Stimulated activated effector memory CD8-positive, alpha-beta T cell treated with anti-CD3 and anti-CD28 coated beads, Interleukin-12 subunit alpha, Interleukin-12 subunit beta, amount 100 ng/mL, for 72 hours (primary cell): ENCODE measurements around the gene PCDHGA10.
"Not testable (repeated sequence)": the region's sequence is repeated elsewhere in the genome, so short reads cannot be mapped to it uniquely, and the experiment has no call there.

Experiments used
- ATAC-seq: fragments of 150-1000 bp; cut with Tn5 transposase; 2 replicates; pipeline ENCODE4 v1.10.0; 2021
- DNase-seq, 2 donors: peaks; one replicate each; pipeline ENCODE4 v3.0.0; 2021 to 2022; ENCODE audit warnings: low spot score in 2 of 2
- H3K27ac Mint-ChIP-seq: one replicate; pipeline ENCODE4 v1.8.0; 2022; ENCODE audit warnings: mild to moderate bottlenecking, mixed read lengths
- H3K36me3 Mint-ChIP-seq: one replicate; pipeline ENCODE4 v1.8.0; 2022; ENCODE audit warnings: mild to moderate bottlenecking, mixed read lengths
- H3K4me1 Mint-ChIP-seq: one replicate; pipeline ENCODE4 v1.8.0; 2022; ENCODE audit warnings: mixed read lengths
- H3K4me3 Mint-ChIP-seq: one replicate; pipeline ENCODE4 v1.8.0; 2022; ENCODE audit warnings: mild to moderate bottlenecking, mixed read lengths
- H3K9me3 Mint-ChIP-seq: one replicate; pipeline ENCODE4 v1.8.0; 2022; ENCODE audit warnings: mixed read lengths

PCDHGA10 gene

DNA sequence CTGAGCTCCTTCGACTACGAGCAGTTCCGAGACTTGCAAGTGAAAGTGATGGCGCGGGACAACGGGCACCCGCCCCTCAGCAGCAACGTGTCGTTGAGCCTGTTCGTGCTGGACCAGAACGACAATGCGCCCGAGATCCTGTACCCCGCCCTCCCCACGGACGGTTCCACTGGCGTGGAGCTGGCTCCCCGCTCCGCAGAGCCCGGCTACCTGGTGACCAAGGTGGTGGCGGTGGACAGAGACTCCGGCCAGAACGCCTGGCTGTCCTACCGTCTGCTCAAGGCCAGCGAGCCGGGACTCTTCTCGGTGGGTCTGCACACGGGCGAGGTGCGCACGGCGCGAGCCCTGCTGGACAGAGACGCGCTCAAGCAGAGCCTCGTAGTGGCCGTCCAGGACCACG is 19.5 kb downstream of the PCDHGA10 start:
- ATAC-seq, H3K4me3 Mint-ChIP-seq, DNase-seq, H3K27ac Mint-ChIP-seq: not testable (repeated sequence)
- Mint-ChIP-seq H3K9me3 (peaks cover 13% of the 10 kb centered on the region), H3K36me3 (peaks cover 11% of the 10 kb centered on the region), H3K4me1 (peaks cover 10% of the 10 kb centered on the region)

GRCh38 chr5:141432726-141433125 is 19.9 kb downstream of the PCDHGA10 start:
- H3K4me3 Mint-ChIP-seq, H3K27ac Mint-ChIP-seq: not testable (repeated sequence)

GRCh38 chr5:141434006-141434405 is 21.2 kb downstream of the PCDHGA10 start:
- peaks cover 10% of the 10 kb centered on the region for H3K4me1 Mint-ChIP-seq
- H3K9me3 Mint-ChIP-seq, result peaks cover 9% of the 10 kb centered on the region
- ATAC-seq (no peak), DNase-seq (no peak)
- peaks cover 11% of the 10 kb centered on the region for H3K36me3 Mint-ChIP-seq
- H3K27ac Mint-ChIP-seq, result no peak overlapping the region
- H3K4me3 Mint-ChIP-seq, result no peak overlapping the region

More at GRCh38 chr5:141432726-141433125, 19.9 kb downstream of the PCDHGA10 start:
- ATAC-seq, DNase-seq: not testable (repeated sequence)
- Mint-ChIP-seq H3K36me3 (peaks cover 11% of the 10 kb centered on the region), H3K4me1 (peaks cover 10% of the 10 kb centered on the region), H3K9me3 (peaks cover 13% of the 10 kb centered on the region)

DNA sequence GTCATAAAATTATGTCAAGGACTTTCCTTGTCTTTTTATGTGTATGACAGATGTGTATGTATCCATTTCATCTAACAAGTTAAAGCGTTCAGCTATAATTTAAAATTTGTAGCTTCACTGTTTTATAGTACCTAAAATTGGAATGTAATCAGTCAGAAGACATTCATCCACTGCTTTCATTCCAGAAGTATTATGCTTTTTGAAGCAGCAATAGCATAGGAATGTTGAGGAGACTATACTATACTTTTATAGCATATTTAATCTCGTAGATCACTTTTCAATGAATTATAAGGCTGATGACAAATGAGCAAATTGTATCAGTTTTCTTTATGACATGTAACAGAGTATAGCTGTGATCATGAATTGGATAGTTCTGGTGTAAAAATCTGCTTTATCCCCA is 24.4 kb downstream of the PCDHGA10 start:
- DNase-seq (no peak), ATAC-seq (no peak)
- Mint-ChIP-seq H3K27ac (no peak overlapping the region), H3K4me3 (no peak overlapping the region), H3K4me1 (no peaks in the 10 kb centered on the region), H3K36me3 (no peaks in the 10 kb centered on the region), H3K9me3 (peaks cover 5% of the 10 kb centered on the region)

DNA sequence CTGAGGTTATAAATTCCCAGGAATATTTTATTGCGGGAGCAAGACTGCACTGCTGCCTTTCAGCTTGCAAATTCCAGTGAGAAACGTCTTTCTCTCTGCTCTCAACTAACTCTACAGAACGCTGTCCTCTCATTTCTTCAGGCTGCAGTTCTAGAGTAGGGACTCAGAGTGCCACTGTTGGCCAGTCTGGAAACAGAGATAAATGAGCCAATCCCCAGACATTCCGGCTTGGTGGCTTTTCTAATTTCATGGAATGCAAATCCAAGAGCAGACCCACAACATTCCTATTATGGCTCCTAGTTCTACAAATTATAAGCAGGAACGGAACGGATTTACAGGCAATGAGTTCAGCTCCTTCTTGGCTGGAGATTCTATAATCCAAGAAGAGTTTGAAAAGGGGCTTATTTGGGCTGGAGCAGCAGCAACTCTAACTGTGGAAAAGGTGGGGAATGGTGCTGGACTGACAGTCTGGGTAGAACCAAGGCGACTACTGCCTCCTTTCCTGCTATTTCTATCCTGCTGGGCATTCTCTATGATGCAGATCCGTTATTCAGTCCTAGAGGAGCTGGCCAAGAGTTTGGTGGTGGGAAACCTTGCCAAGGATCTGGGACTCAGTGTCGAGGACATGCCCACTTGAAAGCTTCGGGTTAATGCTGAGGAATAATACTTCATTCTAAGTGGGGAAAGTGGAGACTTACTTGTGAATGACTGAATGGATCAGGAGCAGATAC is 26.8 kb downstream of the PCDHGA10 start:
- DNase-seq, result no peak
- Mint-ChIP-seq H3K36me3 (no peaks in the 10 kb centered on the region), H3K27ac (no peak overlapping the region), H3K4me1 (no peaks in the 10 kb centered on the region), H3K4me3 (no peak overlapping the region), H3K9me3 (peaks cover 3% of the 10 kb centered on the region)
- ATAC-seq, result no peak

- H3K4me3 Mint-ChIP-seq, result no peak overlapping the region
- no peak overlapping the region for H3K27ac Mint-ChIP-seq
- DNase-seq (no peak), ATAC-seq (no peak)
- H3K9me3 Mint-ChIP-seq, result peaks cover 3% of the 10 kb centered on the region
- H3K4me1 Mint-ChIP-seq, result no peaks in the 10 kb centered on the region
- no peaks in the 10 kb centered on the region for H3K36me3 Mint-ChIP-seq
Observed at GRCh38 chr5:141440341-141440740, 27.6 kb downstream of the PCDHGA10 start.

DNA sequence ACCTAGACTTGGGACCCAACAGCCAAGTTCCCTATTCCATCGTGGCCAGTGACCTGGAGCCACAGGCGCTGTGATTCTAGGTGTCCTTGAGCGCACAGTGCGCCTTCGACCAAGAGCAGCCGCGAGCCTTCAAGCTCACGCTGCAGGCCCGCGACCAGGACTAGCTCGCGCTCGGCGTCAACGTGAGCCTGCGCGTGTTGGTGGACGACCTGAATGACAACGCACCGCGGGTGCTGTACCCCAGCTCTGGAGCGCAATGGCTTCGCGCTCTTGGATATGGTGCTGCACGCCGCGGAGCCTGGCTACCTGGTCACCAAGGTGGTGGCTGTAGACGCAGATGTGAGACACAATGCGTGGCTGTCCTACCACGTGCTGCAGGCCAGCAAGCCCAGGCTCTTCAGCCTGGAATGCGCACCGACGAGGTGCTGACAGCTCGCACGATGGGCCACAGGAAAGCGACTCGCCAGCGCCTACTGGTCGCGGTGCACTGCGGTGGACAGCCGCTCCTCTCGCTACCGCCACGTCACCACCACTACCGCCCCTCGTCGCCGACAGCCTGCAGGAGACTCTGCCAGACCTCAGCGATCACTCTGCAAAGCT is 28.9 kb downstream of the PCDHGA10 start:
- ATAC-seq (no peak), DNase-seq (no peak)
- Mint-ChIP-seq H3K9me3 (peaks cover 3% of the 10 kb centered on the region), H3K4me1 (no peaks in the 10 kb centered on the region), H3K27ac (no peak overlapping the region), H3K4me3 (no peak overlapping the region), H3K36me3 (no peaks in the 10 kb centered on the region)

DNA sequence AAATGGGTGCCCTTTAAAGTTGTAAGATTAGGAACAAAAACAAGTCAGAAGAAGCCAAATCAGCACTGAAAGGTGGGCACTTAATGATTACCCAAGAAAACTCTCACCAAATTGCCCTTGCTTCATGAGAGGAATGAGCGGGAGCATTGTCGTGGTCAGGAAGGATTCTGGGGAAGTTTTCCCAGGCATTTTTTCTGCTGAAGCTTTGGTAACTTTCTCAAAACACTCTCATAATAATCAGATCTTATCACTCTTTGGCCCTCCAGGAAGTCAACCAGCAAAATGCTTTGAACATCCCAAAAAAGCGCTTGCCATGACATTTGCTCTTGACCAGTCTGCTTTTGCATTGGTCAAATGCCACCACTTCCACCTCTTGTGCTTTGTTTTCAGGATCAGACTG is 52.6 kb downstream of the PCDHGA10 start:
- no peak for ATAC-seq
- Mint-ChIP-seq H3K9me3 (no peaks in the 10 kb centered on the region), H3K4me1 (no peaks in the 10 kb centered on the region), H3K36me3 (no peaks in the 10 kb centered on the region), H3K4me3 (no peak overlapping the region), H3K27ac (no peak overlapping the region)
- DNase-seq, result no peak
